GM19455 (cell line): ENCODE results near the gene NRSN2.
A peak's percentile ranks its signal among the peaks of the same experiment; 100 is the strongest.

Source experiments
- ATAC-seq: cut with Tn5 transposase; IDR thresholded peaks from one replicate; pipeline ENCODE4 v1.9.1; 2021; ENCODE audit not compliant: unreplicated experiment

NRSN2 gene

DNA sequence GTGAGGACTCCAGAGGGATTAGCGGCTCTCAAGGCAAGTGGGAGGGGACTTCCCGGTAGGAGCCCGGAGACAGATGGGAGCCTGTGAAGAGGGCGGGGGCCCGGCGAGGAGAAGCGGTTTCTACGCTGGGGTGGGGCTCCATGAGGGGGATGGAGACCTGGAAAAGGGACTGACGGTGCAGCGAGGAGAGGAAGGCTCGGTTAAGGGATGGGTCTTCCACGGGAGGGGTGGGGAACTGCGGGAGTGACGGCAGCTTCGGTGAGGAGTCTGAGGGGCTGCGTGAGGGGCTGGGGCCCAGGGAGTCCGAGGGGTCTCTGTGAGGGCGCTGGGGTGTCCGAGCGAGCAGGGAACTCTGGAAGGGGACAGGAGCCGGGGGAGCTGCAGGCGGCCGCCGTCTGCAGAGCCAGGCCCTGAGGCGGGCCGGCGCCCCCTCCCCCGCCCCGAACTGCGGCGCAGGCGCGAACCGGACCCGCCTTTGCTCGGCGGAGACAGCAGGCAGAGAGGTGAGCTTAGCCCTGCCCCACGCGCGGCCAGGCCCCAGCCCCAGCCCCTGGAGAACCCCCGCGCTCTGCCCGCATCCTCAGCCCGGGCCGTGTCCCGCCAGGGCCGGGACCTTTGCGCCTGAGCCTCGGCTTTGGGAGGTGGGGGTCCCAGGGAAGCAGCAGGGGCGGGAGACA is at the start of gene NRSN2:
Gene NRSN2, plus strand, starts transcription at position 472 of the 677 bp plus-strand sequence. CDS start 2,533 bp downstream, outside the sequence.
- peak; percentile 44 for ATAC-seq

DNA sequence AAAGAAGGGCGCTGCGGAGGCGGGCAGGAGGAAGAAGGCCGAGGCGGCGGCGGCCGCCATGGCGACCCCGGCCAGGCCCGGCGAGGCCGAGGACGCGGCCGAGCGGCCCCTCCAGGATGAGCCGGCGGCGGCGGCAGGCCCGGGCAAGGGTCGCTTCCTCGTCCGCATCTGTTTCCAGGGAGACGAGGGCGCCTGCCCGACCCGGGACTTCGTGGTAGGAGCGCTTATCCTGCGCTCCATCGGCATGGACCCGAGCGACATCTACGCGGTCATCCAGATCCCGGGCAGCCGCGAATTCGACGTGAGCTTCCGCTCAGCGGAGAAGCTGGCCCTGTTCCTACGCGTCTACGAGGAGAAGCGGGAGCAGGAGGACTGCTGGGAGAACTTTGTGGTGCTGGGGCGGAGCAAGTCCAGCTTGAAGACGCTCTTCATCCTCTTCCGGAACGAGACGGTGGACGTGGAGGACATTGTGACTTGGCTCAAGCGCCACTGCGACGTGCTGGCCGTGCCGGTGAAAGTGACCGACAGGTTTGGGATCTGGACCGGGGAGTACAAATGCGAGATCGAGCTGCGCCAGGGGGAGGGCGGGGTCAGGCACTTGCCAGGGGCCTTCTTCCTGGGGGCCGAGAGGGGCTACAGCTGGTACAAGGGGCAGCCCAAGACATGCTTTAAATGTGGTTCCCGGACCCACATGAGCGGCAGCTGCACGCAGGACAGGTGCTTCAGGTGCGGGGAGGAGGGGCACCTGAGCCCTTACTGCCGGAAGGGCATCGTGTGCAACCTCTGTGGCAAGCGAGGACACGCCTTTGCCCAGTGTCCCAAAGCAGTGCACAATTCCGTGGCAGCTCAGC is 48.8 kb upstream of the NRSN2 start:
- ATAC-seq: peak; percentile 29

- no peak for ATAC-seq
Measured at GRCh38 chr20:298776-299391, 48.0 kb upstream of the NRSN2 start.

DNA sequence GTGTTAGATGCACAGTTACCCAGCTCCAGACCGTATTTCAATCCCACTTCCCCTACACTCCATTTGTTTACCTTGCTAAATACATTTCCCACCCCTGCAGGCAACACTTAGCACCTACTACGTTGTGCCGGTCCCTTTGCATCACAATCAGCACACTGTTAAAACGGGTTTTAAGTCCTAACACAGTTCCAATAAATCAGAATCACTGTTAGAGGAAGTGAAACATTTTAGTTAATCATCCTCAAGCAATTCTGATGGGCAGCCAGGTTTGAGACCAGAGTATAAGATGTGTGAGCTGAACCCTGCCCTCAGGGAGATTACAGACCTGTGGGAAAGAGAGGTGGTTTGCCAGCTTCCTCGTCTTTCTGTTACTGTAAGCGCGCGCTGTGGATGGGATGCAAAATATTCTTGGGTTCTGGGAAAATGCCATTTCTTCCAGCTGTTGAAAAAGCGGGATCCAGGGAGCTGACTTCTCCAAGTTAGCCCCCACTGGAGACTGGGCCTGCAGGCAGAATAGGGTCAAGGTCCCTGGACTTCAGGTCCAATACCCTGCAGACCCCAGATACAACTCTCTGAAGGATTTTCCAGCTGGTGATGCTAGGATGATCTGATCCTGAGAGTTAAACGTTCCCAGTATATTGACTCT is 46.4 kb upstream of the NRSN2 start:
- ATAC-seq: no peak

GRCh38 chr20:301886-302848 is 44.7 kb upstream of the NRSN2 start:
- no peak for ATAC-seq

DNA sequence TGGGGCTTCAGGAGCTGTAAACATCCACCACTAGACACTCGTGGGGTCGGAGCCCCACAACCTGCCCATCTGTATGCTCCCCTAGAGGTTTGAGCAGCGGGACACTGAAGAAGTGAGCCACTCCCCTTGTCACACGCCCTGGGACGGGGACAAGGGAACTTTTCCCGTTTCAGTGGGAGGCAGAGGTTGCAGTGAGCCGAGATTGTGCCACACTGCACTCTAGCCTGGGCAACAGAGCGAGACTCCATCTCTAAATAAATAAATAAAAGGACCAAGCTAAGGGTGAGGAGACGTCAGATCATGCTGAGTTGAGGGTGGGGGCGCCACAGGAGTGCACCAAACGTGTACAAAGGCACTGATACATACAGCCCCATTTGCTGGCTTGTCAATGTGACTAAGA is 41.2 kb upstream of the NRSN2 start:
- no peak for ATAC-seq

DNA sequence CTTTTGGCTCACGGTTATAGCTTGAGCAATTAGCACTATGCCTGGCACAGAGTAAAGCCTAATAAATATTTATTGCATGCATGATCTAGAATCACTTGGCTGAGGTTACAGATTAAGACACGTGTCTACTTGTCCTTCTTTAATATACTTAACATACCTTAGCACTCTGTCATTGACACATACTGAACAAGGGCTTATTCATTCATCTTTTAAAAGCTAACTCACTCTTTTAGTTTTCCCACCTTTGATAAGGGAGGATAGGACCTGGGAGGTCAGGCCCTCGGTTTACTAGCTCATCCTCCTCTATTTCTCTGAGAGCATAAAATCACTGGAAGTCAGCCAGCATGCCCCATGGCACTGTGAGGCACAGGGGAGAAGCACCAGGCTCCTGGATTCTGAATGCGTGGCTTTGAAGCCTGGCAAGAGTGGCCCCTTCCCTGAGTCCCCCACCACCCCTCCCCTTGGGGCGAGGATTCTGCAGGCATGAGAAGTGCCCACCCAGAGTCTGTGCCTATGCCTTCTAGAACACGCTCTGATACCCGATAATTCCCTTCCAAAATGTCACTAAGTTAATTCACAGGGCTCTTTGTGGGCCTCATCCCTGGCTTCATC is 38.4 kb upstream of the NRSN2 start:
- ATAC-seq: no peak

- no peak for ATAC-seq
Measured at GRCh38 chr20:309306-309840, 37.5 kb upstream of the NRSN2 start.

DNA sequence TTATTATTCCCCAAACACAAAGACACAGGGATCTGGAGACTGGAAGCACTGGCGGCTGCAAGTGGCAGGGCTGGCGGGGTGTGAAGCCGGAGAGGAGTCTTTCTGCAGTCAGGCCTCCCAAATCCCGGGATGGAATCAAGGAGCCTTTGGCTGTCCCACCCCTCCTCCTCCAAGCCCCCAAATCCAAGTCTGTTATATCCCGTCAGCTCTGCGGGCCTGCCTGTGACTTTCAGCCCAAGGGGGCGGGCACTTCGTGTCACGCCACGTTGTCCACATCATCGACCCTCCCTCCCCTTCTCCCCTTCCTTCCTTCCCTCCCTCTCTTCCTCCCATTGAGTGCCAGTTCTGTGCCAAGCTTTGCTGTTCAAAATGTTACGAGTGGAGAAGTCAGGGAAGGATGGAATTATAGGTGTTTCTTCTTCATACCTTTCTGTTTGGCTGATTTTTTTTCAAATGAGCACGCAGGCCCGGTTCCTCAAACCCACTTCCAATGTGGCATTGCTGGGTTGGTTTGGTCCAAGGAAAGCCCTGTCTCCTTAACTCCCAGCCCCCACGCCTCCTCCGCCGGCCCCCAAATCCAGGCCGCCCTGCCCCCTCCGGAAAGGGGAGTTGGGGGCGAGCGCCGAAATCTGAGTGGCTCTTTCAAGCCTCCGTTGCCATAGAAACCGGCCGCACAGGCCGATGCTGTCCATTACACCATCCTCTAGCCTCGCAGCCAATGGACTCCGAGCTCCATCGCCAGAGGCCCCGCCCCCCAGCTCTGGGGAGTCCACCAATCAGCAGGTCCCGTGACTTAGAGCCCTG is 36.9 kb upstream of the NRSN2 start:
- ATAC-seq: peak; percentile 88

- no peak for ATAC-seq
Measured at GRCh38 chr20:310645-311044, 36.3 kb upstream of the NRSN2 start.

DNA sequence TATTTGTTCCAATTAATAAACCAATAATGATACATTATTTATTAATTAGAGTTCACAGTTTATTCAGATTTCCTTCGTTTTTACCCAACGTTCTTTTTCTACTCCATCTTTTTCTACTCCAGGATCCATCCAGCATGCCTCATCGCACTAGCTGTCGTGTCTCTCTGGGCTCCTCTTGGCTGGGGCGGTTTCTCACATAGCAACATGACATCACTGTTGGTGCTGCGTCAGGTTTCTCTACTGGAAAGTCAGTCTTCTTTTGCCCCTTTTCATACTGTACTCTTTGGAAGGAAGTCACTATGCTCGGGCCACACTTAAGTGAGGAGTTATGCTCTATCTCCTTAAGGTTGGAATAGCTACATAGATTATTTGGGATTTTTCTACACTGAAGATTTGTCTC is 35.3 kb upstream of the NRSN2 start:
- ATAC-seq: no peak

- no peak for ATAC-seq
Measured at GRCh38 chr20:312067-312466, 34.8 kb upstream of the NRSN2 start.

DNA sequence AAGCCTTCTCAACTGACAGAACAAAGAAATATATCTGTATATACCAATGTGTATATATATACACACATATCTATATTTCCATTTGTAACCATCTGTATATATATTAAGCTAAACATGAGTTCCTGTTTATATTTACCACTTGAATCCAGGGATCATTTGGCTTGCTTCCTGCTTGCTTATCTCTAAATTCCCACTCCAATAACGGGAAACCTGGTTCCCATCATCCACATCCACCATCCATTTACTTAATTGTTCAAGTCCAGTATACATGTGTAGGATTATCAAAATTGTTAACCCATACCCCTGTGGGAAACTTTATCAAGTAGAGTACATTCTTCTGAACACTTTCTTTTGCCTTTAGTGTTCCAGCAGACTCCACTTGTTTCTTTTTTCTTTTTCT is 34.0 kb upstream of the NRSN2 start:
- ATAC-seq: no peak

- no peak for ATAC-seq
Measured at GRCh38 chr20:313402-313801, 33.5 kb upstream of the NRSN2 start.

GRCh38 chr20:313948-314347 is 33.0 kb upstream of the NRSN2 start:
- no peak for ATAC-seq

DNA sequence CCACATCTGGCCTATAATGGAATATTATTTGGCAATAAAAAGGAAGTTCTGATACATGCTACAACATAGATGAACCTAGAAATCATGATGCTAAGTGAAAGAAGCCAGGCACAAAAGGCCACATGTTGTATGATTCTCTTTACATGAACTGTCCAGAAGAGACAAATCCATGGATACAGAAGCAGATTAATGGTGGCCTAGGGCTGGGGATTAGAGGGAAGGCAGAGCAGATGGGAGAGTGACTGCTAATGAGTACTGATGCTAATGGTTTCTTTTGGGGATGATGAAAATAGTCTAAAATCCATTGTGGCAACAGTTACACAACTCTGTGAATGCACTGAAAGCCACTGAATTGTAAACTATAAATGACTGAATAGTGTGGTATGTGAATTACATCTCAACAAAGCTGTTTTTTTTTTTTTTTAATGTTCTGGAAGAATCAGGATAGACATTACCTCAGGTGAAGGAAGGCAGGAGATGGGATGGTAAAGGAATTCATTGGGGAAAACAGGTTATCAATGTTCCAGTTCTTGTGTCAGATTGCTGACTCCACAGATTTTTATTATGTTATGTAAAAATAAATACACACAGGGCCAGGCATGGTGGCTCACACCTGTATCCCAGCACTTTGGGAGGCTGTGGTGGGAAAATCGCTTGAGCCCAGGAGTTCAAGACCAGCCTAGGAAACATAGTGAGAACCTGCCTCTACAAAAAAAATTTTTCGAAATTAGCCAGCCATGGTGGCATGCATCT is 30.4 kb upstream of the NRSN2 start:
- ATAC-seq: no peak

GRCh38 chr20:324177-325044 is 22.5 kb upstream of the NRSN2 start:
- ATAC-seq: peak; percentile 54
